IMR-90 (cell line): ENCODE data around the gene KRTAP12-2. TPM values are rescaled to one million over a fixed set of nuclear protein-coding genes. Genes with fewer than 3 reads are reported as not detected.

Experiments
- ATAC-seq: fragments of 200-7000 bp; cut with Tn5 transposase; 2 replicates; pipeline ENCODE4 v1.9.1; 2020; ENCODE audit warnings: low read depth, mild to moderate bottlenecking, moderate library complexity
- BruUV-seq: library from RNA; stranded (reverse); fragments of 400-500 nt; replicated peaks from 2 replicates; lab custom pipeline; 2021; lab: Mats Ljungman, UMichigan
- CTCF ChIA-PET: fragments of 300-600 bp; formaldehyde crosslinking; extraction: SDS; loops from one replicate; lab custom pipeline; 2021; ENCODE audit warnings: antibody characterized with exemption; lab: Yijun Ruan, JAX
- POLR2A ChIA-PET: fragments of 300-600 bp; sonication (Branson Sonifier 250); formaldehyde crosslinking; loops from one replicate; lab custom pipeline; 2022; ENCODE audit warnings: antibody characterized with exemption; ENCODE audit not compliant: unreplicated experiment; lab: Charles Lee
- DNase-seq: peaks from one replicate; pipeline ENCODE4 v3.0.0; 2013
- H2AFZ ChIP-seq: replicated peaks from 2 replicates; pipeline ENCODE3; 2013; ENCODE audit warnings: low read length, mild to moderate bottlenecking; ENCODE audit not compliant: poor library complexity
- H2AK5ac ChIP-seq: 2 replicates; pipeline ENCODE4 v1.6.1; 2013; ENCODE audit warnings: low read depth, low read length, inconsistent platforms
- H2AK9ac ChIP-seq: replicated peaks from 2 replicates; pipeline ENCODE3; 2013; ENCODE audit warnings: mild to moderate bottlenecking, low read depth, low read length, moderate library complexity; ENCODE audit not compliant: poor library complexity
- H2BK120ac ChIP-seq: 2 replicates; pipeline ENCODE4 v1.6.1; 2013; ENCODE audit warnings: low read depth, low read length, inconsistent platforms
- H2BK15ac ChIP-seq: 3 replicates; pipeline ENCODE4 v1.6.1; 2013; ENCODE audit warnings: low read depth, low read length, inconsistent platforms
- H2BK20ac ChIP-seq: 2 replicates; pipeline ENCODE4 v1.6.1; 2013; ENCODE audit warnings: low read depth, mild to moderate bottlenecking, inconsistent platforms, low read length, moderate library complexity
- H2BK5ac ChIP-seq: 2 replicates; pipeline ENCODE4 v1.6.1; 2013; ENCODE audit warnings: mild to moderate bottlenecking, low read depth, low read length, inconsistent platforms; ENCODE audit not compliant: poor library complexity, severe bottlenecking
- H3K14ac ChIP-seq: replicated peaks from 2 replicates; pipeline ENCODE4 v1.6.1; 2013; ENCODE audit warnings: low read depth, low read length, inconsistent platforms
- H3K18ac ChIP-seq: 2 replicates; pipeline ENCODE4 v1.6.1; 2013; ENCODE audit warnings: low read depth, low read length, control low read depth
- H3K23ac ChIP-seq: 2 replicates; pipeline ENCODE4 v1.6.1; 2013; ENCODE audit warnings: low read depth, low read length, inconsistent platforms
- H3K27ac ChIP-seq: 2 replicates; pipeline ENCODE4 v1.5.1; 2013; ENCODE audit warnings: mild to moderate bottlenecking, control low read depth, low read length; ENCODE audit not compliant: insufficient read depth
- H3K27me3 ChIP-seq: 2 replicates; pipeline ENCODE4 v1.6.1; 2013; ENCODE audit warnings: low read length; ENCODE audit not compliant: control insufficient read depth, insufficient read depth
- H3K36me3 ChIP-seq: 2 replicates; pipeline ENCODE4 v1.6.1; 2013; ENCODE audit warnings: low read length, mixed read lengths; ENCODE audit not compliant: control insufficient read depth, insufficient read depth
- H3K4ac ChIP-seq: 2 replicates; pipeline ENCODE4 v1.6.1; 2013; ENCODE audit warnings: low read depth, low read length, inconsistent platforms
- H3K4me1 ChIP-seq: 2 replicates; pipeline ENCODE4 v1.6.1; 2013; ENCODE audit warnings: low read length, mixed read lengths; ENCODE audit not compliant: control insufficient read depth, insufficient read depth
- H3K4me2 ChIP-seq: 2 replicates; pipeline ENCODE4 v1.6.1; 2013; ENCODE audit warnings: low read depth, mild to moderate bottlenecking, control low read depth, low read length, moderate library complexity
- H3K4me3 ChIP-seq: 2 replicates; pipeline ENCODE4 v1.5.1; 2013; ENCODE audit warnings: low read depth, mild to moderate bottlenecking, control low read depth, low read length, moderate library complexity; ENCODE audit not compliant: insufficient read depth
- H3K56ac ChIP-seq: 2 replicates; pipeline ENCODE4 v1.6.1; 2013; ENCODE audit warnings: low read length, inconsistent platforms; ENCODE audit not compliant: insufficient read depth; ENCODE audit errors: extremely low read depth
- H3K79me1 ChIP-seq, 2 experiments: 2 replicates each; pipeline ENCODE4 v1.6.1; 2013; ENCODE audit warnings: low read length in 2 of 2, inconsistent platforms in 1 of 2, low read depth in 1 of 2
- H3K9ac ChIP-seq: 2 replicates; pipeline ENCODE4 v1.6.1; 2013; ENCODE audit warnings: low read depth, low read length, control low read depth
- H3K9me1 ChIP-seq: 2 replicates; pipeline ENCODE4 v1.6.1; 2013; ENCODE audit warnings: low read length, inconsistent platforms; ENCODE audit not compliant: insufficient read depth
- H3K9me3 ChIP-seq: 2 replicates; pipeline ENCODE4 v1.6.1; 2013; ENCODE audit warnings: low read length; ENCODE audit not compliant: control insufficient read depth, insufficient read depth
- H4K20me1 ChIP-seq: 2 replicates; pipeline ENCODE4 v1.6.1; 2013; ENCODE audit warnings: low read length, inconsistent platforms; ENCODE audit not compliant: insufficient read depth
- H4K5ac ChIP-seq: 2 replicates; pipeline ENCODE4 v1.6.1; 2013; ENCODE audit warnings: mild to moderate bottlenecking, low read depth, low read length, control low read depth
- H4K8ac ChIP-seq, 2 experiments: 2 replicates each; pipeline ENCODE4 v1.6.1; 2013; ENCODE audit warnings: low read depth in 2 of 2, low read length in 2 of 2, control low read depth in 1 of 2, inconsistent platforms in 1 of 2
- H4K91ac ChIP-seq: 2 replicates; pipeline ENCODE4 v1.6.1; 2013; ENCODE audit warnings: low read depth, low read length, inconsistent platforms; ENCODE audit not compliant: insufficient read depth
- BHLHE40 ChIP-seq: fragments of 150-350 bp; IDR thresholded peaks from 2 replicates; pipeline ENCODE4 v1.6.1; 2016; ENCODE audit warnings: mild to moderate bottlenecking, low read depth, low read length
- CTCF ChIP-seq: conservative IDR thresholded peaks from 2 replicates; pipeline ENCODE4 v1.5.1; 2012; ENCODE audit warnings: mild to moderate bottlenecking, low read depth, low read length, improper control_type of control experiment
- ELK1 ChIP-seq: fragments of 150-350 bp; IDR thresholded peaks from 2 replicates; pipeline ENCODE4 v1.6.1; 2016; ENCODE audit warnings: low read depth, mild to moderate bottlenecking, low read length, moderate library complexity, borderline replicate concordance
- FOS ChIP-seq: fragments of 150-350 bp; IDR thresholded peaks from 2 replicates; pipeline ENCODE4 v1.6.1; 2016; ENCODE audit warnings: low read depth, low read length
- MAFK ChIP-seq: IDR thresholded peaks from 2 replicates; pipeline ENCODE4 v1.6.1; 2012; ENCODE audit warnings: low read depth, low read length, improper control_type of control experiment
- MXI1 ChIP-seq: IDR thresholded peaks from 2 replicates; pipeline ENCODE4 v1.6.1; 2012; ENCODE audit warnings: low read depth, mild to moderate bottlenecking, low read length, moderate library complexity, borderline replicate concordance
- NFE2L2 ChIP-seq: fragments of 150-350 bp; IDR thresholded peaks from 2 replicates; pipeline ENCODE4 v1.6.1; 2016; ENCODE audit warnings: low read depth, mild to moderate bottlenecking, low read length
- POLR2A ChIP-seq: IDR thresholded peaks from 2 replicates; pipeline ENCODE4 v1.6.1; 2012; ENCODE audit warnings: mild to moderate bottlenecking, low read depth, low read length
- RCOR1 ChIP-seq: IDR thresholded peaks from 2 replicates; pipeline ENCODE4 v1.6.1; 2012; ENCODE audit warnings: mild to moderate bottlenecking, low read length, improper control_type of control experiment; ENCODE audit not compliant: insufficient replicate concordance
- SMC3 ChIP-seq: fragments of 150-350 bp; IDR thresholded peaks from 2 replicates; pipeline ENCODE4 v1.6.1; 2016; ENCODE audit warnings: low read depth, mild to moderate bottlenecking, antibody characterized with exemption, low read length, moderate library complexity
- USF2 ChIP-seq: fragments of 150-350 bp; IDR thresholded peaks from 2 replicates; pipeline ENCODE4 v1.6.1; 2017; ENCODE audit warnings: mild to moderate bottlenecking, antibody characterized with exemption, low read length, low read depth
- WGBS, 2 experiments: methylation state at CpG; one replicate each; pipeline versions ENCODE4 v1.1.5 to v1.1.7; 2013; ENCODE audit warnings: missing lambda C conversion rate in 2 of 2; ENCODE audit not compliant: insufficient read length in 1 of 2; ENCODE audit errors: extremely low coverage in 2 of 2; 5-methylcytosine and 5-hydroxymethylcytosine counted together
- dilution Hi-C: fragments of 300-500 bp; cut with HindIII; formaldehyde crosslinking; loops from one replicate; pipeline ENCODE4 v1.14.3; 2018; ENCODE audit warnings: low sequenced_read_pairs; ENCODE audit not compliant: unreplicated experiment
- in situ Hi-C: fragments of 300-500 bp; cut with MboI; formaldehyde crosslinking; loops from 3 replicates; pipeline ENCODE4 v1.14.3; 2019; ENCODE audit warnings: low sequenced_read_pairs, inconsistent platforms, mixed read lengths
- intact Hi-C: fragments of 100-400 bp; cut with micrococcal nuclease; formaldehyde crosslinking; loops from 2 replicates; pipeline ENCODE4 v1.10.0; 2022
- polyA plus RNA-seq, 3 experiments: library from polyadenylated mRNA; depleted of rRNA; stranded (reverse); fragments of >200 nt; gene quantifications; 2 replicates each; pipeline ENCODE4 v1.2.3, GENCODE V29; 2012; ENCODE audit warnings: low replicate concordance in 1 of 3
- total RNA-seq: library from RNA; depleted of rRNA; stranded (reverse); fragments of >200 nt; gene quantifications from 2 replicates; pipeline ENCODE4 v1.2.3, GENCODE V29; 2012

KRTAP12-2 gene
- total and polyA plus RNA-seq, 2 of the 4 experiments (the other 2 are of a cell fraction), result not detected

GRCh38 chr21:44713846-44714245, 47.1 kb upstream of the KRTAP12-2 start (continued):
- no peak for TF ChIP-seq CTCF

- Histone ChIP-seq H3K23ac (no peak overlapping the region), H3K18ac (no peak overlapping the region), H2BK120ac (no peak overlapping the region), H2AK5ac (no peak overlapping the region), H4K8ac (no peak overlapping the region), H3K9me3 (no peaks in the 10 kb centered on the region), H3K36me3 (no peaks in the 10 kb centered on the region), H3K79me1 (no peaks in the 10 kb centered on the region), H4K91ac (no peak overlapping the region), H3K4me3 (no peak overlapping the region), H2AFZ (no peak overlapping the region), H3K9me1 (no peaks in the 10 kb centered on the region), H4K5ac (no peak overlapping the region), H2AK9ac (no peak overlapping the region), H3K4ac (no peak overlapping the region), H3K4me2 (no peak overlapping the region), H2BK5ac (no peak overlapping the region), H3K14ac (no peak overlapping the region), H2BK20ac (no peak overlapping the region), H4K20me1 (no peaks in the 10 kb centered on the region), H3K4me1 (peaks cover 1% of the 10 kb centered on the region; the same call in 1 of the 2 replicates), H3K9ac (no peak overlapping the region), H3K27me3 (peaks cover 71% of the 10 kb centered on the region), H3K27ac (no peak overlapping the region), H2BK15ac (no peak overlapping the region), H3K56ac (no peak overlapping the region)
- intact Hi-C loops (loop anchor here (10.0 kb wide), 1 partner anchor 58 kb away; the partner anchor contains the start of genes KRTAP12-3 and KRTAP12-4), dilution Hi-C loops (no loop called here), in situ Hi-C loops (no loop called here)
- no CpG with 5 or more reads among the region's 9 CpGs for WGBS, 2 experiments
- no peak for DNase-seq
- ChIA-PET POLR2A (no interaction called here), CTCF (interaction anchor here (0.6 kb wide), 1 partner anchor 361 kb away, joined by 3 read pairs; no protein-coding TSS in a partner anchor)
- no peak for ATAC-seq
- BruUV-seq, result no TSS peak
- TF ChIP-seq SMC3 (no peak), BHLHE40 (no peak), ELK1 (no peak), NFE2L2 (no peak), RCOR1 (no peak), FOS (no peak), MAFK (no peak), CTCF (no peak), MXI1 (no peak), POLR2A (no peak), USF2 (no peak)
Measured at GRCh38 chr21:44713130-44713529, 46.4 kb upstream of the KRTAP12-2 start.
